PC-3 (cell line): ENCODE measurements around the gene KCNJ3. TPM values are rescaled to one million over a fixed set of nuclear protein-coding genes. Genes with fewer than 3 reads are reported as not detected.

ENCODE experiments used
- ATAC-seq: fragments of 200-7000 bp; cut with Tn5 transposase; 2 replicates; pipeline ENCODE4 v1.9.1; 2020; ENCODE audit warnings: mild to moderate bottlenecking, moderate library complexity
- BruUV-seq: library from RNA; stranded (reverse); fragments of 400-500 nt; replicated peaks from 2 replicates; lab custom pipeline; 2021; lab: Mats Ljungman, UMichigan
- CTCF ChIA-PET: fragments of 300-600 bp; sonication (Branson Sonifier 250); formaldehyde crosslinking; loops from one replicate; lab custom pipeline; 2022; ENCODE audit warnings: antibody characterized with exemption; lab: Charles Lee
- POLR2A ChIA-PET: fragments of 300-600 bp; sonication (Branson Sonifier 250); formaldehyde crosslinking; loops from one replicate; lab custom pipeline; 2022; ENCODE audit warnings: antibody characterized with exemption; ENCODE audit not compliant: unreplicated experiment; lab: Charles Lee
- DNase-seq: peaks from one replicate; pipeline ENCODE4 v3.0.0-alpha.2; 2015
- H2AFZ ChIP-seq: fragments of 300-600 bp; sonication (generic); 2 replicates; pipeline ENCODE4 v1.6.0; 2016; ENCODE audit warnings: antibody characterized with exemption, low read length
- H3F3A ChIP-seq: fragments of 300-600 bp; sonication (generic); one replicate; pipeline ENCODE4 v1.6.0; 2017; ENCODE audit warnings: antibody characterized with exemption, low read length, control low read depth, mild to moderate bottlenecking; ENCODE audit not compliant: unreplicated experiment
- H3K27ac ChIP-seq: fragments of 300-600 bp; sonication (generic); 2 replicates; pipeline ENCODE4 v1.5.1; 2016; ENCODE audit warnings: mild to moderate bottlenecking, low read length
- H3K27me3 ChIP-seq: fragments of 300-600 bp; sonication (generic); 2 replicates; pipeline ENCODE4 v1.6.1; 2016; ENCODE audit warnings: low read length, mixed read lengths
- H3K36me3 ChIP-seq: fragments of 300-600 bp; sonication (generic); 2 replicates; pipeline ENCODE4 v1.6.1; 2016; ENCODE audit warnings: low read depth, mixed run types, low read length, mixed read lengths
- H3K4me1 ChIP-seq: fragments of 300-600 bp; sonication (generic); 2 replicates; pipeline ENCODE4 v1.5.1; 2016; ENCODE audit warnings: low read length; ENCODE audit not compliant: insufficient read depth
- H3K4me2 ChIP-seq: fragments of 300-600 bp; sonication (generic); 2 replicates; pipeline ENCODE4 v1.6.0; 2016; ENCODE audit warnings: low read length
- H3K4me3 ChIP-seq: fragments of 300-600 bp; sonication (generic); 2 replicates; pipeline ENCODE4 v1.5.1; 2016; ENCODE audit warnings: mild to moderate bottlenecking, low read length, mixed read lengths
- H3K79me2 ChIP-seq: fragments of 300-600 bp; sonication (generic); 2 replicates; pipeline ENCODE4 v1.6.1; 2017; ENCODE audit warnings: low read length, mixed read lengths
- H3K9ac ChIP-seq: fragments of 300-600 bp; sonication (generic); 2 replicates; pipeline ENCODE4 v1.6.0; 2016; ENCODE audit warnings: mild to moderate bottlenecking, low read length
- H3K9me2 ChIP-seq: fragments of 300-600 bp; sonication (generic); replicated peaks from 2 replicates; pipeline ENCODE4 v1.6.1; 2016; ENCODE audit warnings: mixed run types, low read length, mixed read lengths
- H3K9me3 ChIP-seq: fragments of 300-600 bp; sonication (generic); 2 replicates; pipeline ENCODE4 v1.6.1; 2016; ENCODE audit warnings: low read length, mixed read lengths
- H4K20me1 ChIP-seq: fragments of 300-600 bp; sonication (generic); 2 replicates; pipeline ENCODE4 v1.6.1; 2016; ENCODE audit warnings: low read length, mixed read lengths
- CTCF ChIP-seq: fragments of 300-600 bp; sonication (generic); conservative IDR thresholded peaks from 2 replicates; pipeline ENCODE4 v1.5.1; 2017; ENCODE audit warnings: antibody characterized with exemption, low read depth, mild to moderate bottlenecking, low read length
- EZH2 ChIP-seq: fragments of 300-600 bp; sonication (generic); IDR thresholded peaks from one replicate; pipeline ENCODE4 v1.6.1; 2017; ENCODE audit warnings: antibody characterized with exemption, mild to moderate bottlenecking, low read length; ENCODE audit not compliant: unreplicated experiment
- EZH2phosphoT487 ChIP-seq: fragments of 300-600 bp; sonication (generic); IDR thresholded peaks from 2 replicates; pipeline ENCODE4 v1.6.1; 2018; ENCODE audit warnings: mild to moderate bottlenecking, antibody characterized with exemption, low read length, borderline replicate concordance
- intact Hi-C: fragments of 100-400 bp; cut with micrococcal nuclease; formaldehyde crosslinking; loops from 2 replicates; pipeline ENCODE4 v1.9.0; 2023
- total RNA-seq: library from RNA; depleted of rRNA; stranded (reverse); fragments of >200 nt; gene quantifications from 2 replicates; pipeline ENCODE4 v1.2.3, GENCODE V29; 2014

KCNJ3 gene
- total RNA-seq, 1 experiment from 2014 or later = not detected

DNA sequence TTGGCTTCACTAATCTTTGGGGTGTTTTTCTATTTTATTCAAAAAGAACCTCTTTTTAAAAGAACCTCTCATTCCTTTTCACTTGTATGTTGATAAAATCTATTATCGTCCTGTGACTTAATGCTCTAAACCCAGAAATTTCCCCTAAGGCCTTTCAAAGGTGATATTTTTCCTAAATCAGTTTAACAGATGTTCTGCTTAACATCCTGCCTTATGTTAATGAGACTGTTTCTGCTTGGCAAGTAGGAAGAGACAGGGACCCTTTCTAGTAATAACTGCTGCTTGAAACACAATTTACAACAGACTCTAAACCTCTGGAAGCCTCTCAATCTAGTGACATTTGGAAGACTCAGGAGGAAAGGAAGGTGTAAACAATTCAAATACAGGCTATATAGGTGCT lies 128.8 kb downstream of the KCNJ3 start:
- Histone ChIP-seq H3K9ac (no peak overlapping the region), H3K4me3 (no peak overlapping the region), H3F3A (no peaks in the 10 kb centered on the region), H3K9me2 (no peaks in the 10 kb centered on the region), H3K27me3 (no peaks in the 10 kb centered on the region), H3K9me3 (no peaks in the 10 kb centered on the region), H2AFZ (no peak overlapping the region), H4K20me1 (no peaks in the 10 kb centered on the region), H3K36me3 (no peaks in the 10 kb centered on the region), H3K79me2 (no peaks in the 10 kb centered on the region), H3K4me2 (peak overlapping the region; percentile 29; the same call in 1 of the 2 replicates), H3K4me1 (no peaks in the 10 kb centered on the region), H3K27ac (no peak overlapping the region)
- no peak for TF ChIP-seq CTCF
- no peak for TF ChIP-seq EZH2phosphoT487
- no peak for TF ChIP-seq EZH2
- BruUV-seq = no TSS peak
- ChIA-PET POLR2A (no interaction called here), CTCF (no interaction called here)
- intact Hi-C loops = no loop called here
- DNase-seq (no peak), ATAC-seq (no peak)

- Histone ChIP-seq H3F3A (no peaks in the 10 kb centered on the region), H3K27me3 (no peaks in the 10 kb centered on the region), H2AFZ (no peak overlapping the region), H3K36me3 (no peaks in the 10 kb centered on the region), H3K4me2 (no peak overlapping the region), H3K27ac (no peak overlapping the region), H4K20me1 (no peaks in the 10 kb centered on the region), H3K9ac (no peak overlapping the region), H3K9me3 (no peaks in the 10 kb centered on the region), H3K4me1 (no peaks in the 10 kb centered on the region), H3K79me2 (no peaks in the 10 kb centered on the region), H3K4me3 (no peak overlapping the region), H3K9me2 (no peaks in the 10 kb centered on the region)
- TF ChIP-seq EZH2 (no peak), EZH2phosphoT487 (no peak), CTCF (no peak)
- no peak for DNase-seq
- BruUV-seq = no TSS peak
- CTCF ChIA-PET = no interaction called here
- ATAC-seq = no peak
- intact Hi-C loops = no loop called here
- POLR2A ChIA-PET = no interaction called here
Observed at GRCh38 chr2:154832711-154833110, 134.2 kb downstream of the KCNJ3 start.

- ATAC-seq (no peak), DNase-seq (no peak)
- ChIA-PET CTCF (no interaction called here), POLR2A (no interaction called here)
- no peaks in the 10 kb centered on the region for H3K36me3 ChIP-seq
- no TSS peak for BruUV-seq
- H3K4me3 ChIP-seq = no peak overlapping the region
- H3K4me1 ChIP-seq = no peaks in the 10 kb centered on the region
- no peak overlapping the region for H3K9ac ChIP-seq
- H3K9me2 ChIP-seq = no peaks in the 10 kb centered on the region
- H3K27me3 ChIP-seq = no peaks in the 10 kb centered on the region
- no peaks in the 10 kb centered on the region for H3K9me3 ChIP-seq
- H2AFZ ChIP-seq = no peak overlapping the region
- H4K20me1 ChIP-seq = no peaks in the 10 kb centered on the region
- H3F3A ChIP-seq = no peaks in the 10 kb centered on the region
- H3K27ac ChIP-seq = no peak overlapping the region
- TF ChIP-seq EZH2 = no peak
- no peak for TF ChIP-seq CTCF
- TF ChIP-seq EZH2phosphoT487 = no peak
- intact Hi-C loops = no loop called here
- no peaks in the 10 kb centered on the region for H3K79me2 ChIP-seq
- H3K4me2 ChIP-seq = no peak overlapping the region
Observed at GRCh38 chr2:154836632-154837031, 138.1 kb downstream of the KCNJ3 start.
